Right renal pelvis (tissue), 4 donors: ENCODE data around the gene CERS3. TPM values are rescaled to one million over a fixed set of nuclear protein-coding genes. Genes with fewer than 3 reads are reported as not detected.
"Not testable (repeated sequence)": the region's sequence is repeated elsewhere in the genome, so short reads cannot be mapped to it uniquely, and the experiment has no call there.

Source experiments
- DNase-seq, 4 donors: peaks; one replicate each; pipeline ENCODE4 v3.0.0-alpha.2; 2013; ENCODE audit warnings: low read depth in 4 of 4, low spot score in 3 of 4, missing footprints in 1 of 4
- polyA plus RNA-seq, 4 donors: library from polyadenylated mRNA; unstranded; fragments of 120-200 nt; gene quantifications; one replicate each; pipeline ENCODE4 v1.2.1, GENCODE V29; 2013; ENCODE audit not compliant: insufficient read length in 4 of 4

The CERS3 gene
- polyA plus RNA-seq, 4 donors, result 0.04 to 0.09 (median 0.07) TPM

GRCh38 chr15:100471933-100472332 lies 56.8 kb downstream of the CERS3 start:
- DNase-seq, result no peak

- DNase-seq, result no peak
Measured at GRCh38 chr15:100468285-100468684, 60.5 kb downstream of the CERS3 start.

GRCh38 chr15:100466073-100466472 lies 62.7 kb downstream of the CERS3 start:
- no peak for DNase-seq

- no peak for DNase-seq
Measured at GRCh38 chr15:100464888-100465287, 63.9 kb downstream of the CERS3 start.

GRCh38 chr15:100464256-100464655 lies 64.5 kb downstream of the CERS3 start:
- peak in 1 of 4 donors; percentile 10 for DNase-seq

- DNase-seq, result no peak
Measured at GRCh38 chr15:100463515-100463914, 65.2 kb downstream of the CERS3 start.

- no peak for DNase-seq
Measured at GRCh38 chr15:100461049-100461448, 67.7 kb downstream of the CERS3 start.

GRCh38 chr15:100457201-100457600 lies 71.5 kb downstream of the CERS3 start:
- DNase-seq, result no peak

- DNase-seq, result no peak
Measured at GRCh38 chr15:100454148-100454547, 74.6 kb downstream of the CERS3 start.

- DNase-seq, result no peak
Measured at GRCh38 chr15:100448481-100448880, 80.3 kb downstream of the CERS3 start.

GRCh38 chr15:100441063-100441462 lies 87.7 kb downstream of the CERS3 start:
- DNase-seq, result not testable (repeated sequence)

- DNase-seq, result no peak
Measured at GRCh38 chr15:100439514-100439913, 89.2 kb downstream of the CERS3 start.

GRCh38 chr15:100438570-100438969 lies 90.2 kb downstream of the CERS3 start:
- peak; percentile 39 to 55 (median 47) for DNase-seq

GRCh38 chr15:100437261-100437660 lies 91.5 kb downstream of the CERS3 start:
- no peak for DNase-seq

GRCh38 chr15:100434561-100434960 lies 94.2 kb downstream of the CERS3 start:
- DNase-seq, result no peak

- no peak for DNase-seq
Measured at GRCh38 chr15:100434038-100434437, 94.7 kb downstream of the CERS3 start.

- DNase-seq, result no peak
Measured at GRCh38 chr15:100433304-100433703, 95.4 kb downstream of the CERS3 start.

- peak in 1 of 4 donors; percentile 6 for DNase-seq
Measured at GRCh38 chr15:100430411-100430810, 98.3 kb downstream of the CERS3 start.

GRCh38 chr15:100429116-100429728 lies 99.5 kb downstream of the CERS3 start:
- no peak for DNase-seq

- no peak for DNase-seq
Measured at GRCh38 chr15:100426937-100427336, 101.8 kb downstream of the CERS3 start.

- no peak for DNase-seq
Measured at GRCh38 chr15:100405179-100405578, 123.6 kb downstream of the CERS3 start.

GRCh38 chr15:100400996-100401395 lies 127.8 kb downstream of the CERS3 start:
- no peak for DNase-seq
